ENCODE measurements around the gene WAS.
"Not testable (repeated sequence)": the region's sequence is repeated elsewhere in the genome, so short reads cannot be mapped to it uniquely, and the experiment has no call there.

WAS gene

GRCh38 chrX:48688531-48689150 is 5.0 kb downstream of the WAS start:
- DNase-seq (ENCODE audit: low read depth): no peak
- no peak for TF ChIP-seq CTCF (IDR thresholded peaks at IDR 0.05; ENCODE audit: insufficient read depth, low read depth, low read length, missing control alignments)
- H3K4me3 ChIP-seq (ENCODE audit: low read length): no peak overlapping the region

- no peak overlapping the region for H3K4me3 ChIP-seq (ENCODE audit: low read length)
- no peak for TF ChIP-seq CTCF (IDR thresholded peaks at IDR 0.05; ENCODE audit: insufficient read depth, low read depth, low read length, missing control alignments)
- no peak for DNase-seq (ENCODE audit: low read depth)
These were observed 5.8 kb downstream of the WAS start for GRCh38 chrX:48689208-48689920.

- not testable (repeated sequence) for DNase-seq (ENCODE audit: low read depth); H3K4me3 ChIP-seq (ENCODE audit: low read length)
These were observed 8.1 kb downstream of the WAS start for GRCh38 chrX:48691746-48692145.

- TF ChIP-seq CTCF (IDR thresholded peaks at IDR 0.05; ENCODE audit: insufficient read depth, low read depth, low read length, missing control alignments): no peak
- no peak overlapping the region for H3K4me3 ChIP-seq (ENCODE audit: low read length)
- DNase-seq (ENCODE audit: low read depth): no peak
These were observed 11.4 kb downstream of the WAS start for GRCh38 chrX:48694776-48695533.

GRCh38 chrX:48695534-48695896 is 11.9 kb downstream of the WAS start:
- no peak for TF ChIP-seq CTCF (IDR thresholded peaks at IDR 0.05; ENCODE audit: insufficient read depth, low read depth, low read length, missing control alignments)
- H3K4me3 ChIP-seq (ENCODE audit: low read length): peak overlapping the region; percentile 50
- DNase-seq (ENCODE audit: low read depth): no peak

GRCh38 chrX:48695925-48696300 is 12.3 kb downstream of the WAS start:
- peak overlapping the region; percentile 50 for H3K4me3 ChIP-seq (ENCODE audit: low read length)
- TF ChIP-seq CTCF (IDR thresholded peaks at IDR 0.05; ENCODE audit: insufficient read depth, low read depth, low read length, missing control alignments): no peak
- DNase-seq (ENCODE audit: low read depth): no peak

DNA sequence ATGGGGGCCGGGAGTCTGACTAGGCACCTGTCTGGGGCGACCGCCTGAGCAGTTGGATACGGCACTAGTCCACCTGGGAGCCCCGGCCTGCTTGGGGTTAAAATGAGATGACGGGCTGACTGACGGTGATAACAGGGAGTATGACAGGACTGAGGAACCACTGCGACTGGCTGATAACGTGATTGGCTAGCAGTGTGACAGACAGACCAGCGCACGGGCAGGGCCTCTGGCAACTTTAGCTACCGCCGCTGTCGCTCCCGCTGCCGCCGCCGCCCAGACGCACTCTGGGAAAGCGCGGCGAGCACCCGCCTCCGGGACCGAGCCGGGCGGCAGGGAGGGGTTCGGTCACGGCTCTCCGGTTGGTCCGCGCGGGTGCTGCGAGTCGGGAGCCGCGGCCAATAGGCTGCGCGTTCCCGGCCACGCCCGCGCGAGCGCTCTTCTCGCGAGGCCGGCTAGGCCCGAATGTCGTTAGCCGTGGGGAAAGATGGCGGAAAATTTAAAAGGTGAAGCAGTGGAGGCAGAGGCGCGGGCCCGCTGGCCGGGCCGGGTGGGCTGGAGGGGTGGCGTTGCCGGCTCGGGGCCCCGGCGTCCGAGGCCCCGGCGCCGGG is 12.8 kb downstream of the WAS start, which contains the start of gene SUV39H1:
TSS of gene SUV39H1 (plus strand) at position 434 of the 608 bp plus-strand sequence. CDS start at position 485, 51 bp downstream.
- peak; percentile 91 for DNase-seq (ENCODE audit: low read depth)
- peak within 1 kb of the TSS; percentile 58 for H3K4me3 ChIP-seq (ENCODE audit: low read length)
- TF ChIP-seq CTCF (IDR thresholded peaks at IDR 0.05; ENCODE audit: insufficient read depth, low read depth, low read length, missing control alignments): no peak

All from epithelial cell of esophagus (primary cell).